Measurements from ENCODE around the gene PTGES3. TPM values are rescaled to one million over a fixed set of nuclear protein-coding genes. Genes with fewer than 3 reads are reported as not detected.
"Not testable (repeated sequence)": the region's sequence is repeated elsewhere in the genome, so short reads cannot be mapped to it uniquely, and the experiment has no call there.

The PTGES3 gene
- total RNA-seq, 1 experiment from 2014 or later = 112 TPM

DNA sequence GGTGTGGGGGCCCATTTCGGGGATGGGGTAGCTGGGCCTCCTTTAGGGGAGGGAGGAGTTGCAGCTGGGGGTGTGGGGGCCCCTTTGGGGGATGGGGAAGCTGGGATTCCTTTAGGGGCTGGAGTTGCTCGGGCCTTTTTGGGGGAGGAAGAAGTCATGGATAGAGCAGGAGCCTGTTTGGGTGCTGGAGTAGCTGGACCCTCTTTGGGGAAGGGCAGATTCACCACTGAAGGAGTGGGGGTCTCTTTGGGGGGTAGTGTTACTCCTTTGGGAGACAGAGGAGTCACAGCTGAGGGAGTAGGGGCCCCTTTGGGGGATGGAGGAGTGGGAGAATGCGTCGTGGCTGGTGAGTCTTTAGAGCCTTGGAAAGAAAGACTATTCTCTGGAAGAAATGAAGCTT is 30.6 kb upstream of the PTGES3 start:
- Histone ChIP-seq H3K4me1 (replicated peaks) (peaks cover 14% of the 10 kb centered on the region), H3K4me3 (no peak overlapping the region), H3K27ac (no peak overlapping the region), H3K27me3 (replicated peaks) (no peaks in the 10 kb centered on the region), H3K36me3 (peaks cover 84% of the 10 kb centered on the region), H3K9me3 (replicated peaks) (no peaks in the 10 kb centered on the region)
- no peak for DNase-seq (ENCODE audit: low read depth in 1 of 2, low spot score in 2 of 2)

DNA sequence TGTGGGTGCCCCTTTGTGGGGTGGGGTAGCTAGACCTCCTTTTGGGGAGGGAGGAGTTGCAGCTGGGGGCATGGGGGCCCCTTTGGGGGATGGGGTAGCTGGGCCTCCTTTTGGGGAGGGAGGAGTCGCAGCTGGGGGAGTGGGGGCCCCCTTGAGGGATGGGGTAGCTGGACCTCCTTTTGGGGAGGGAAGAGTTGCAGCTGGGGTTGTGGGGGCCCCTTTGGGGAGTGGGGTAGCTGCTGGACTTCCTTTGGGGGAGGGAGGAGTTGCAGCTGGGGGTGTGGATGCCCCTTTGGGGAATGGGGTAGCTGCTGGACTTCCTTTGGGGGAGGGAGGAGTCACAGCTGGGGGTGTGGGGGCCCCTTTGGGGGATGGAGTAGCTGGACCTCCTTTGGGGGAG is 30.1 kb upstream of the PTGES3 start:
- H3K27ac ChIP-seq = no peak overlapping the region
- peaks cover 84% of the 10 kb centered on the region for H3K36me3 ChIP-seq

DNA sequence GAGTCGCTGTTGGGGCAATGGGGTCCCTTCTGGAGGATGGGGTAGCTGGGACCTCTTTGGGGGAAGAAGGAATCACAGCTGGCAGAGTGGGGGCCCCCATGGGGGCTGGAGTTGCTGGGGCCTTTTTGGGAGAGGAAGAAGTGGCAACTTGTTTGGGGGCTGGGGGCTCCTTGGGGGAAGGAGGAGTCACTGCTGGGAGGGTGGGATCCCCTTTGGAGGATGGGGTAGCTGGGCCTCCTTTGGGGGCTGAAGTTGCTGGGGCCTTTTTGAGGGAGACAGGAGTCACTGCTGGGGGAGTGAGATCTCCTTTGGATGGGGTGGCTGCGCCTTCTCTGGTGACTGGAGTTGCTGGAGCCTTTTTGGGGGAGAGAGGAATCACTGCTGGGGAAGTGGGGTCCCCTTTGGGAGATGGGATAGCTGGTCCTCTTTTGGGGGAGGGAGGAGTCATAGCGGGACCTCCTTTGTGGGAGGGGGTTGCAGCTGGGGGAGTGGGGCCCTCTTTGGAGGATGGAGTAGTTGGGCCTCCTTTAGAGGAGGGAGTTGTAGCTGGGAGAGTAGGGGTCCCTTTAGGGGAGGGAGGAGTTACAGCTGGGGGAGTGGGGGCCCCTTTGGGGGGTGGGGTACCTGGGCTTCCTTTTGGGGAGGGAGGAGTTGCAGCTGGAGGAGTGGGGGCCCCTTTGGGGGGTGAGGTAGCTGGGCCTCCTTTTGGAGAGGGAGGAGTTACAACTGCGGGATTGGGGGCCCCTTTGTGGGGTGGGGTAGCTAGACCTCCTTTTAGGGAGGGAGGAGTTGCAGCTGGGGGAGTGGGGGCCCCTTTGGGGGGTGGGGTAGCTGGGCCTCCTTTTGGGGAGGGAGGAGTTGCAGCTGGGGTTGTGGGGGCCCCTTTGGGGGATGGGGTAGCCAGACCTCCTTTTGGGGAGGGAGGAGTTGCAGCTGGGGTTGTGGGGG is 29.1 kb upstream of the PTGES3 start:
- H3K27ac ChIP-seq = no peak overlapping the region
- H3K9me3 ChIP-seq (replicated peaks) = no peaks in the 10 kb centered on the region
- H3K27me3 ChIP-seq (replicated peaks) = no peaks in the 10 kb centered on the region
- no peak overlapping the region for H3K4me3 ChIP-seq
- no peak for DNase-seq (ENCODE audit: low read depth in 1 of 2, low spot score in 2 of 2)
- peaks cover 84% of the 10 kb centered on the region for H3K36me3 ChIP-seq
- H3K4me1 ChIP-seq (replicated peaks) = no peaks in the 10 kb centered on the region

More for the DNA sequence above, 30.1 kb upstream of the PTGES3 start:
- peaks cover 9% of the 10 kb centered on the region for H3K4me1 ChIP-seq (replicated peaks)
- no peak overlapping the region for H3K4me3 ChIP-seq
- no peaks in the 10 kb centered on the region for H3K9me3 ChIP-seq (replicated peaks)
- H3K27me3 ChIP-seq (replicated peaks) = no peaks in the 10 kb centered on the region
- no peak for DNase-seq (ENCODE audit: low read depth in 1 of 2, low spot score in 2 of 2)

DNA sequence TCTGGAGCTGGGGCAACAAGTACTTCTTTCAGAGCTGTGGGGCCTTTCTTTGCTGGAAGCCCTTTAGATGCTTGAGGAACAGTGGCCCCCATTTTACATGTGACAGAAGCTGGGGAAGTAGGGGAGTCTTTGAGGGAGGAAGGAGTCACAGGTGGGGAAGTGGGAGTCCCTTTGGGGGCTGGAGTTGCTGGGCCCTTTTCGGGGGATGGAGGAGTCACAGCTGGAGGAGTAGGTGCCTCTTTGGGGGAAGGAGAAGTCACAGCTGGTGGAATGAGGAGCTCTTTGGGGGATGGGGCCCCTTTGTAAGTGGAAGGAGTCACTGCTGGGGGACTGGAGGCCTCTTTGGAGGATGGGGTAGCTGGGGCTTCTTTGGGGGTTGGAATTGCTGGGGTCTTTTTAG is 28.4 kb upstream of the PTGES3 start:
- peaks cover 84% of the 10 kb centered on the region for H3K36me3 ChIP-seq
- H3K27me3 ChIP-seq (replicated peaks) = no peaks in the 10 kb centered on the region
- no peaks in the 10 kb centered on the region for H3K4me1 ChIP-seq (replicated peaks)
- H3K27ac ChIP-seq = no peak overlapping the region
- DNase-seq (ENCODE audit: low read depth in 1 of 2, low spot score in 2 of 2) = no peak
- no peaks in the 10 kb centered on the region for H3K9me3 ChIP-seq (replicated peaks)
- no peak overlapping the region for H3K4me3 ChIP-seq

DNA sequence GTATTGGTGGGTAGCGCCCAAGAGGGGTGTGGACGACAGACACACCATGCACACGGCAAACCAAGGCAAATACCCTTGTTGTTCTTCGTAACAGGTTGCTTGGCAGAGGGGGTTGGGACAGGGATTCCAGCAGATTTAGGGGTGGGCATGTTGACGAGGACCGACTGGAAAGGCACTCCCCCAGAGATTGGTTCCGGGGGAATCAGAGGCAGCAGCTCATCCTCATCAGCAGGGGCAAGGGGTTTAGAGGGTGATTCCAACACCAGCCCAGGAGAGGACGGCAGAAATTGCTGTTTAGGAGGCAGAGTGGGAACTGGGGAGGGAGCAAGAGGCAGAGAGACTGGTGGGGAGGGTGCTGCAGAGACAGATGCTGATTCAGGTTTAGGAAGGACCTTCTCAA is 27.7 kb upstream of the PTGES3 start:
- Histone ChIP-seq H3K36me3 (peaks cover 83% of the 10 kb centered on the region), H3K4me3 (no peak overlapping the region), H3K4me1 (replicated peaks) (no peaks in the 10 kb centered on the region), H3K27ac (no peak overlapping the region), H3K27me3 (replicated peaks) (no peaks in the 10 kb centered on the region), H3K9me3 (replicated peaks) (no peaks in the 10 kb centered on the region)
- no peak for DNase-seq (ENCODE audit: low read depth in 1 of 2, low spot score in 2 of 2)

DNA sequence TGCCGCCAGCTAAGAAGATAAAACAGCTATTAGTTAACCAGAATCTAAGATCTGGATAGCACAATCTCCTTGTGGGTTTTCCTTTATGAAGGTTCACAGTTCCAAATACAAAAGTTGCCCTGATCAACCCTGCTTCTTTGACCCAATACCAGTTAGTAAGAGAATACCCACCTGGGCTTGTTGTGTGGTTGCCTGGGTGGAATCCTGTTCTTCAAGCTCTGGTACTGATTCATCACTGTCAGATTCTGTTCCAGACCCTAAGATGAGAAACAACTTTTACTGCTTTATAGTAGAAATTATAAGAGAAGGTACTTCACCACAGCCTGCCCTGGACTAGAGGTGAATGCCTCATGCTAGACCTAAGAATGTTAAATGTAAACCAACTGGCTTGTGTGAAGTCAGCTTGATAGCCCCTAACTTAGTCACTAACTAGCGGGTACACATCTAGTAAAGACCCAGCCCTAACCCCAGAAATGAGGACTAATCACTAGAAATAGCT is 26.4 kb upstream of the PTGES3 start:
- no peak for DNase-seq (ENCODE audit: low read depth in 1 of 2, low spot score in 2 of 2)
- Histone ChIP-seq H3K27ac (no peak overlapping the region), H3K4me1 (replicated peaks) (no peaks in the 10 kb centered on the region), H3K27me3 (replicated peaks) (no peaks in the 10 kb centered on the region), H3K4me3 (no peak overlapping the region), H3K9me3 (replicated peaks) (no peaks in the 10 kb centered on the region), H3K36me3 (peaks cover 70% of the 10 kb centered on the region)

DNA sequence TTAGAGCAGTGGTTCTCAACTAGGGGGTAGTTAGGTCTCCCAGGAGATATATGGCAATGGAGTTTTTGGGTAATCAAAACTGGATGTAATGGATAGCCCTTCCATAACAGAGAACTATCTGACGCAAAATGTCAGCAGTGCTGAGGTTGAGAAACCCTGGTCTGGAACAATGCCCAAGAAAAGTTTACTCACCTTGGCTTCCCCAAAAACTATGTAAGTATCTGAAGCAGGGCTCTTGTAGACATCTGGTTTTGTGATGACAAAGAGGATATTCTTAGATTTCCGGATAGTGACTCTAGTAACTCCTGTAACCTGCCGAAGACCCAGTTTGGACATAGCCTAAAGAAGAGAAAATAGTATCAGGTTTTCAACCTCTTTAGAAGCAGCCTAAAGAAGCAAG is 25.3 kb upstream of the PTGES3 start:
- Histone ChIP-seq H3K4me1 (replicated peaks) (no peaks in the 10 kb centered on the region), H3K36me3 (peaks cover 62% of the 10 kb centered on the region), H3K4me3 (no peak overlapping the region), H3K9me3 (replicated peaks) (no peaks in the 10 kb centered on the region), H3K27ac (no peak overlapping the region), H3K27me3 (replicated peaks) (no peaks in the 10 kb centered on the region)
- DNase-seq (ENCODE audit: low read depth in 1 of 2, low spot score in 2 of 2) = no peak

DNA sequence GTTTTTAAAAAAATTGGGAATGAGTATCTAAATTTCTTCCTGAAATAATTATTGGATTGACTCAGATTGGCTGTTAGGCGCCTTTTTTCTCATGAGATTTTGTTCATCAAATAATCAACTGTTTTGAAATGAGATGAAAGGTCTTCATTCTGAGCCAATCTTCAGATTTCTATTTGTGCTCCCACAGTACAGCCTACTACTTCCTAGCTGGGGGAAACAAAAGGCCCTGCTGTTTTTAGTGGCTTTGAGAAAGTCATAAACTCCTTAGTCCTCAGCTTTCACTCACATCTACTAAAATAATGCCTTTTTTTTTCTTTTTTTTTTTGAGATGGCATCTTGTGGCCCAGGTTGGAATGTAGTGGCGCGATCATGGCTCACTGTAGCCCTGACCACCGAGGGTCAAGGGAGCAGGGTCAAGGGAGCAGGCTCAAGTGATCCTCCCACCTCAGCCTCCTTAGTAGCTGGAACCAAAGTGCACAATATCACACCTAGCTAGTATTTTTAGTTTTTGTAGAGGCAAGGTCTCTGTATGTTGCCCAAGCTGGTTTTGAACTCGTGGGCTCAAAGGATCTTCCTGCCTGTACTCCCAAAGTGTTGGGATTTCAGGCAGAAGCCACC is 21.8 kb upstream of the PTGES3 start:
- H3K27me3 ChIP-seq (replicated peaks) = no peaks in the 10 kb centered on the region
- DNase-seq (ENCODE audit: low read depth in 1 of 2, low spot score in 2 of 2) = no peak
- H3K27ac ChIP-seq = no peak overlapping the region
- H3K9me3 ChIP-seq (replicated peaks) = no peaks in the 10 kb centered on the region
- no peaks in the 10 kb centered on the region for H3K4me1 ChIP-seq (replicated peaks)
- no peak overlapping the region for H3K4me3 ChIP-seq
- peaks cover 40% of the 10 kb centered on the region for H3K36me3 ChIP-seq

DNA sequence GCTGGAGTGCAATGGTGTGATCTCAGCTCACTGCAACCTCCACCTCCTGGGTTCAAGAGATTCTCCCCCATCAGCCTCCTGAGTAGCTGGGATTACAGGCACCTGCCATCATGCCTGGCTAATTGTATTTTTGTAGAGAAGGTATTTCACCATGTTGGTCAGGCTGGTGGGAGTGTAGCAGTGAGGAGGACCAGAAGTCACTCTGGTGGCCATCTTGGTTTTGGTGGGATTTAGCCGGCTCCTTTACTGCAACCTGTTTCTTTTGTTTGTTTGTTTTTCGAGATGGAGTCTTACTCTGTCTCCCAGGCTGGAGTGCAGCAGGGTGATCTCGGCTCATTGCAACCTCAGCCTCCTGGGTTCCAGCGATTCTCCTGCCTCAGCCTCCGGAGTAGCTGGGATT is 16.4 kb upstream of the PTGES3 start:
- H3K4me3 ChIP-seq; H3K36me3 ChIP-seq; H3K9me3 ChIP-seq (replicated peaks); DNase-seq (ENCODE audit: low read depth in 1 of 2, low spot score in 2 of 2); H3K4me1 ChIP-seq (replicated peaks); H3K27ac ChIP-seq; H3K27me3 ChIP-seq (replicated peaks): not testable (repeated sequence)

DNA sequence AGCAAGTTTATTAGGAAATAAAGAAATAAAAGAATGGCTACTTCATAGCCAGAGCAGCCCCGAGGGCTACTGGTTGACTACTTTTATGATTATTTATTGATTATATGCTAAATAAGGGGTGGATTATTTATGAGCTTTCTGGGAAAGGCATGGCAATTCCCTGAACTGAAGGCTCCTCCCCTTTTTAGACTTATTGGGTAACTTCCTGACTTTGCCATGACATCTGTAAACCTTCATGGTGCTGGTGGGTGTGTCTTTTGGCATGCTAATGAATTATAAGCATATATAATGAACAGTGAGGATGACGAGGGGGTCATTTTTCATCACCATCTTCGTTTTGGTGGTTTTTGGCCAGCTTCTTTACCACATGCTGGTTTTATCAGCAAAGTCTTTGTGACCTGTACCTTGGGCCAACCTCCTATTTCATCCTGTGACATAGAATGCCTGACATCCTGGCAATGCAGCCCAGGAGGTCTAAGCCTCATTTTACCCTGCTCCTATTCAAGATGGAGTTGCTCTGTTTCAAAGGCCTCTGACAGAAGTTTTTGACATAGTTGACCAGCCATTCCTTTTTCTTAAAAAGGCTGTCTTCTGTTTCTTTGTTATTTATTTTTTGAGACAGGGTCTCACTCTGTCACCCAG is 11.1 kb upstream of the PTGES3 start:
- Histone ChIP-seq H3K27me3 (replicated peaks) (no peaks in the 10 kb centered on the region), H3K27ac (no peak overlapping the region), H3K36me3 (no peaks in the 10 kb centered on the region), H3K9me3 (replicated peaks) (no peaks in the 10 kb centered on the region), H3K4me1 (replicated peaks) (no peaks in the 10 kb centered on the region), H3K4me3 (no peak overlapping the region)
- DNase-seq (ENCODE audit: low read depth in 1 of 2, low spot score in 2 of 2) = no peak

DNA sequence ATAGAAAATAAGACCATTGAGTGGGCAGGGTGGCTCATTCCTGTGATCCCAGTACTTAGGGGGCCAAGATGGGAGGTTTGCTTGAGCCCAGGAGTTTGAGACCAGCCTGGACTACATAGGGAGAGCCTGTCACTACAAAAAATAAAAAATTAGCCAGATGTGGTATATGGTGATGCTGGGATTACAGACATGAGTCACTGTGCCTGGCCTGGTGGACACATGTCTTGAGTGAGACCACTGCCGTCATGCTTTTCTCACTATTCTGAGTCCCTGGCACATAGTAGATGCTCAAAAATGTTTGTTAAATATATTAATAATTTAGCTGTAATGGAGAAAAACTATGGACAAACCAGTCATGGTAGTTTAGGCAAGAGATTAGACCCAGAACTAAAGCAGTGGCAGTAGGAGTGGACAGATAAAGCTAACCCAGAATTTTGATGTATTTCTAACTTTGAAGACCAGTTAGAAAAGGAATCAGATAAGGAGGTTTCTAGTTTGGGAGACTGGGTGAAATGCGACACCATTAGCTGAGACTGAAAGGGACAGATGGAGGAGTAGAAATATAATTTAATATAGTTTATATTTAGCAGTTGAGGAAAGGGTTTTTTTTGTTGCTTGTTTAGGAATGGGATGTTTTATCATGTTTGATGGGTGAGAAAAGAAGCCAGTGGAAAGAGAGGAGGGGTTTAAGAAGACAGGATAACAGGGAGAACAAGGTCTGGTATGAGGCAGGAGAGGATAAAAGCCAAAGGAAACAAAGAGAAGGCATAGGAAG is 7.4 kb upstream of the PTGES3 start:
- no peak for DNase-seq (ENCODE audit: low read depth in 1 of 2, low spot score in 2 of 2)
- Histone ChIP-seq H3K4me3 (no peak overlapping the region), H3K36me3 (no peaks in the 10 kb centered on the region), H3K27me3 (replicated peaks) (no peaks in the 10 kb centered on the region), H3K9me3 (replicated peaks) (no peaks in the 10 kb centered on the region), H3K4me1 (replicated peaks) (no peaks in the 10 kb centered on the region), H3K27ac (no peak overlapping the region)

DNA sequence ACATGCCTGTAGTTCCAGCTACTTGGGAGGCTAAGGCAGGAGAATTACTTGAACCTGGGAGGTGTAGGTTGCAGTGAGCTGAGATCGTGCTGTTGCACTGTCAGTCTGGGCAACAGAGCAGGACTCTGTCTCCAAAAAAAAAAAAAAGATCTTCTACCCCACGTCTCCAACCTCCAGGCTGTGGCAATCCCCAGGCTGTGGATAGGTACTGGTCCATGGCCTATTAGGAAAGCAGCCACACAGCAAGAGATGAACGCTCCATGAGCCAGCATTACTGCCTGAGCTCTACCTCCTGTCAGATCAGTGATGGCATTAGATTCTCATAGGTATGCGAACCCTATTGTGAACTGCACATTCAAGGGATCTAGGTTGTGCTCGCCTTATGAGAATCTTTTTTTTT is 6.1 kb upstream of the PTGES3 start:
- no peak for DNase-seq (ENCODE audit: low read depth in 1 of 2, low spot score in 2 of 2)
- H3K4me1 ChIP-seq (replicated peaks) = peaks cover under 1% of the 10 kb centered on the region; the same call in 1 of the 2 replicates
- no peak overlapping the region for H3K4me3 ChIP-seq
- H3K36me3 ChIP-seq = no peaks in the 10 kb centered on the region
- peaks cover 1% of the 10 kb centered on the region; the same call in 1 of the 2 replicates for H3K9me3 ChIP-seq (replicated peaks)
- H3K27ac ChIP-seq = no peak overlapping the region
- no peaks in the 10 kb centered on the region for H3K27me3 ChIP-seq (replicated peaks)

DNA sequence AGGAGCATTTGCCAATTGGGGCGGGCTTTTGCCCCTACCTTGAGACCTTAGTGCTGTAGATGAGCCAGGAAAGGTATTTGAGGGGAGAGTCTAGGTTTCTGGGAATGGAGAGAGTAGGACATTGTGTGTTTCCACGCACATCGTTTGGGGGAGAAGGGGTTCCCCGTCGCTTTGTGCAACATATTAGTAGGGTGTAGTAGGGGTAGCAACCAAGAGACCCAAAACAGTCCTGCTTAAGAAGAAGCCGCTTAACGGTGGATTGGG is 694 bp upstream of the PTGES3 start:
- peaks cover 38% of the 10 kb centered on the region for H3K36me3 ChIP-seq
- H3K27ac ChIP-seq = peak overlapping the region; percentile 92
- peaks cover 20% of the 10 kb centered on the region for H3K4me1 ChIP-seq (replicated peaks)
- H3K9me3 ChIP-seq (replicated peaks) = peaks cover 6% of the 10 kb centered on the region; the same call in 1 of the 2 replicates
- no peaks in the 10 kb centered on the region for H3K27me3 ChIP-seq (replicated peaks)
- DNase-seq (ENCODE audit: low read depth in 1 of 2, low spot score in 2 of 2) = no peak
- peak overlapping the region; percentile 74 for H3K4me3 ChIP-seq
